ENCODE measurements around the gene IGFBP6.

The IGFBP6 gene

GRCh38 chr12:53120685-53121525 is 23.4 kb downstream of the IGFBP6 start:
- no peak for DNase-seq (ENCODE audit: low read depth in 3 of 3)

GRCh38 chr12:53122961-53123468 is 25.5 kb downstream of the IGFBP6 start:
- DNase-seq (ENCODE audit: low read depth in 3 of 3) = no peak

GRCh38 chr12:53123578-53124351 is 26.3 kb downstream of the IGFBP6 start:
- no peak for DNase-seq (ENCODE audit: low read depth in 3 of 3)

GRCh38 chr12:53124352-53124723 is 26.9 kb downstream of the IGFBP6 start:
- no peak for DNase-seq (ENCODE audit: low read depth in 3 of 3)

- DNase-seq (ENCODE audit: low read depth in 3 of 3) = no peak
Measured at GRCh38 chr12:53127169-53127568, 29.7 kb downstream of the IGFBP6 start.

GRCh38 chr12:53128780-53129569 is 31.5 kb downstream of the IGFBP6 start:
- no peak for DNase-seq (ENCODE audit: low read depth in 3 of 3)

GRCh38 chr12:53131844-53132243 is 34.4 kb downstream of the IGFBP6 start:
- no peak for DNase-seq (ENCODE audit: low read depth in 3 of 3)

GRCh38 chr12:53133722-53134121 is 36.3 kb downstream of the IGFBP6 start:
- no peak for DNase-seq (ENCODE audit: low read depth in 3 of 3)

- DNase-seq (ENCODE audit: low read depth in 3 of 3) = no peak
Measured at GRCh38 chr12:53143355-53143754, 45.9 kb downstream of the IGFBP6 start.

- no peak for DNase-seq (ENCODE audit: low read depth in 3 of 3)
Measured at GRCh38 chr12:53145383-53146260, 48.2 kb downstream of the IGFBP6 start.

- DNase-seq (ENCODE audit: low read depth in 3 of 3) = no peak
Measured at GRCh38 chr12:53147181-53147580, 49.7 kb downstream of the IGFBP6 start.

- no peak for DNase-seq (ENCODE audit: low read depth in 3 of 3)
Measured at GRCh38 chr12:53147653-53148052, 50.2 kb downstream of the IGFBP6 start.

GRCh38 chr12:53151039-53151438 is 53.6 kb downstream of the IGFBP6 start:
- no peak for DNase-seq (ENCODE audit: low read depth in 3 of 3)
